A673 (cell line): ENCODE data around the gene NMRAL1. TPM values are rescaled to one million over a fixed set of nuclear protein-coding genes. Genes with fewer than 3 reads are reported as not detected.

ENCODE experiments used
- BruUV-seq: library from RNA; stranded (reverse); fragments of 400-500 nt; replicated peaks from 2 replicates; lab custom pipeline; 2021; lab: Mats Ljungman, UMichigan
- CTCF ChIA-PET: fragments of 300-600 bp; sonication (Branson Sonifier 250); formaldehyde crosslinking; loops from one replicate; lab custom pipeline; 2022; ENCODE audit warnings: antibody characterized with exemption; lab: Charles Lee
- POLR2A ChIA-PET: fragments of 300-600 bp; sonication (Branson Sonifier 250); formaldehyde crosslinking; loops from one replicate; lab custom pipeline; 2022; ENCODE audit warnings: antibody characterized with exemption; ENCODE audit not compliant: low non-redundant PET; lab: Charles Lee
- DNase-seq: peaks from one replicate; pipeline ENCODE4 v3.0.0-alpha.2; 2015; ENCODE audit warnings: low spot score
- H3K27ac ChIP-seq: fragments of 200-600 bp; sonication (generic); 2 replicates; pipeline ENCODE4 v1.5.1; 2016; ENCODE audit warnings: mixed run types, low read depth, mild to moderate bottlenecking, mixed read lengths, antibody characterized with exemption, low read length; ENCODE audit not compliant: poor library complexity, severe bottlenecking
- H3K27me3 ChIP-seq: fragments of 200-600 bp; sonication (generic); replicated peaks from 2 replicates; pipeline ENCODE4 v1.6.1; 2017; ENCODE audit warnings: mixed run types, low read depth, mild to moderate bottlenecking, mixed read lengths, antibody characterized with exemption, low read length; ENCODE audit not compliant: insufficient read depth, poor library complexity
- H3K36me3 ChIP-seq: fragments of 200-600 bp; sonication (generic); 2 replicates; pipeline ENCODE4 v1.6.1; 2016; ENCODE audit warnings: mixed run types, mild to moderate bottlenecking, mixed read lengths, antibody characterized with exemption, low read length; ENCODE audit not compliant: insufficient read depth, poor library complexity, severe bottlenecking
- H3K4me1 ChIP-seq: fragments of 200-600 bp; sonication (generic); 2 replicates; pipeline ENCODE4 v1.6.1; 2017; ENCODE audit warnings: mixed run types, mild to moderate bottlenecking, mixed read lengths, antibody characterized with exemption, low read length; ENCODE audit not compliant: insufficient read depth, poor library complexity, severe bottlenecking
- H3K4me3 ChIP-seq: fragments of 200-600 bp; sonication (generic); 2 replicates; pipeline ENCODE4 v1.5.1; 2016; ENCODE audit warnings: low read depth, mixed run types, mild to moderate bottlenecking, mixed read lengths, low read length; ENCODE audit not compliant: poor library complexity, severe bottlenecking
- H3K9me3 ChIP-seq: fragments of 200-600 bp; sonication (generic); 2 replicates; pipeline ENCODE4 v1.6.1; 2016; ENCODE audit warnings: mixed run types, low read depth, mild to moderate bottlenecking, mixed read lengths, antibody characterized with exemption, low read length; ENCODE audit not compliant: poor library complexity, severe bottlenecking
- EZH2 ChIP-seq: fragments of 200-600 bp; sonication (generic); IDR thresholded peaks from 2 replicates; pipeline ENCODE4 v1.6.1; 2017; ENCODE audit warnings: borderline replicate concordance, low read depth, mild to moderate bottlenecking, mixed read lengths, antibody characterized with exemption, low read length; ENCODE audit not compliant: poor library complexity, severe bottlenecking
- intact Hi-C: fragments of 100-400 bp; cut with micrococcal nuclease; formaldehyde crosslinking; loops from one replicate; pipeline ENCODE4 v1.10.0; 2022; ENCODE audit not compliant: unreplicated experiment
- total RNA-seq: library from RNA; stranded (reverse); gene quantifications from 2 replicates; pipeline ENCODE4 v1.2.3, GENCODE V29; 2021
- TF ChIP-seq, protein P1 (sequence below): fragments of 300-800, 200-600 bp; sonication (generic); conservative IDR thresholded peaks from 2 replicates; pipeline ENCODE4 v1.5.1; 2017; ENCODE audit warnings: low read depth, mild to moderate bottlenecking, antibody characterized with exemption, low read length, moderate library complexity, mixed read lengths

Gene NMRAL1
- total RNA-seq, 1 experiment from 2014 or later: 85.8 TPM

DNA sequence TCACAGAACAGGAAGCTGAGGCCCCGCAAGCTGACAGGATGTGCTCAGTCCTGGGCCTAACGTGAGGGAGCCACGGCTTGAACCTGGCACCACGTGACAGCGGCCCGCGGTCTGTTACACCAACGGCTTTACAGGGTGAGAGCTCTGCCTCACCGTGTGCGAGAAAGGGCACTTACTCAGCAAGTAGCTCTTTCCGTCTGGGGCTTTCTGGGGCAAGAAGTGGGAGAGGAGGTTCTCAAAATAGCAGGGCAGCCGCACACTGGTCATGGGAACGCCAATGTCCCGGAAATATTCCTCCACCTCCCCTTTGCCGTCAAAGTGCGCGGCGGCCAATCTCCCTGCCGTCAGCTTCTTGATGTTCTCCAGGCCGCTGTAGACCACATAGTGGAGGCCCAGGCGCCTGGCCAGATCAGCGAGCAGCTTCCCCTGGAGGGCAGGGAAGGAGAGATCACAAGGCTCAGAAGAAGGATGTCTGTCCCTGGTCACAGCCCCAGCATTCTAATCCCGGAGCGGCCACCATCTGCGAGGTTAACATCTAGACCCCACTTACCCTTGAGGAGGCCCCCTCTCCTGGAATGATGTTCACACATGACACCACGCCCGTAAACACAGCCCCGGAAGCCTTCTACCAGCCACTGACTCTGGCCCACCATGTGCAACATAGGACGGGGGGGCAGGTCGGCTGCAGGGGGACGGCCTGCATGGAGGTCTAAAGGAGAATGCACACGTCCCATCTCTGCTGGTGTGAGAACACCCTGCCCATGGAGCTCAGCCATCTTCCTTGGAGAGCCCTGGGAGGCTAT lies 8.2 kb downstream of the NMRAL1 start:
- TF ChIP-seq EZH2: no peak
- TF ChIP-seq, protein P1, sequence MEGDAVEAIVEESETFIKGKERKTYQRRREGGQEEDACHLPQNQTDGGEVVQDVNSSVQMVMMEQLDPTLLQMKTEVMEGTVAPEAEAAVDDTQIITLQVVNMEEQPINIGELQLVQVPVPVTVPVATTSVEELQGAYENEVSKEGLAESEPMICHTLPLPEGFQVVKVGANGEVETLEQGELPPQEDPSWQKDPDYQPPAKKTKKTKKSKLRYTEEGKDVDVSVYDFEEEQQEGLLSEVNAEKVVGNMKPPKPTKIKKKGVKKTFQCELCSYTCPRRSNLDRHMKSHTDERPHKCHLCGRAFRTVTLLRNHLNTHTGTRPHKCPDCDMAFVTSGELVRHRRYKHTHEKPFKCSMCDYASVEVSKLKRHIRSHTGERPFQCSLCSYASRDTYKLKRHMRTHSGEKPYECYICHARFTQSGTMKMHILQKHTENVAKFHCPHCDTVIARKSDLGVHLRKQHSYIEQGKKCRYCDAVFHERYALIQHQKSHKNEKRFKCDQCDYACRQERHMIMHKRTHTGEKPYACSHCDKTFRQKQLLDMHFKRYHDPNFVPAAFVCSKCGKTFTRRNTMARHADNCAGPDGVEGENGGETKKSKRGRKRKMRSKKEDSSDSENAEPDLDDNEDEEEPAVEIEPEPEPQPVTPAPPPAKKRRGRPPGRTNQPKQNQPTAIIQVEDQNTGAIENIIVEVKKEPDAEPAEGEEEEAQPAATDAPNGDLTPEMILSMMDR: no peak
- no peak for DNase-seq
- POLR2A ChIA-PET: interaction anchor here (0.5 kb wide), 1 partner anchor 8 kb away, joined by 4 read pairs; no protein-coding TSS in a partner anchor
- H3K9me3 ChIP-seq: no peaks in the 10 kb centered on the region
- no TSS peak for BruUV-seq
- no peaks in the 10 kb centered on the region for H3K4me1 ChIP-seq
- intact Hi-C loops: no loop called here
- H3K36me3 ChIP-seq: peaks cover 54% of the 10 kb centered on the region
- no peak overlapping the region for H3K27ac ChIP-seq
- no peak overlapping the region for H3K4me3 ChIP-seq
- CTCF ChIA-PET: no interaction called here
- no peaks in the 10 kb centered on the region for H3K27me3 ChIP-seq

DNA sequence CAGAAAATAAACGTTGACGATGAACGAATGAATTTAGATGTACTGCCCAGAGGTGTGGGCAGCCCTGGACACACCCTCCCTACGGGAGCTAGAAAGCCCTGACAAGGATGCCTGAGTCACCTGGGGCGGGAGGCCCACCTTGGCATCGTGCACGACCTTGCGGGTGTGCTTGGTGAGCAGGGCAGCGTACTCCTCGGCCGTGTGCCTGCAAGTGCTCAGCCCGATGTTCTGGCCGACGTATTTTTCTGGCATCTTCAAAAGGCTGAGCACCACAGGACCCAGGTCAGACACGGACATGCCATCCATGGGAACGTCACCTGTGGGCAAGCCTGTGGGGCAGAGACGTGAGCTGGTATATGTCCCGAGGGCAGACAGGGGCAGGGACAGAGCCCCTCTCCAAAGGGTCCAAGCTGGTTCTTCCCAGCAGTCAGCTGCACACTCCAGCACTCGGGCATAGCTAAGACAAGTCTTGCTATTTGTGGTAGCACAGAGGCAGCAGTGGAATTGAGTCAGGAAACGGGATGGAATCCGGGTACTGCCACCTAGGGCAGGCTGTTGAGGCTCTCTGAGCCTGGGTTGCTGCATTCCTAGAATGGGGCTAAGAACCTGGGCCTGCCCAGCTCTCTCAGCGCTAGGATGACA lies 10.8 kb downstream of the NMRAL1 start:
- no peaks in the 10 kb centered on the region for H3K9me3 ChIP-seq
- H3K4me1 ChIP-seq: no peaks in the 10 kb centered on the region
- no peak overlapping the region for H3K27ac ChIP-seq
- CTCF ChIA-PET: no interaction called here
- no peaks in the 10 kb centered on the region for H3K27me3 ChIP-seq
- TF ChIP-seq, protein P1: no peak
- no peak for TF ChIP-seq EZH2
- POLR2A ChIA-PET: interaction anchor here (0.6 kb wide), 1 partner anchor 12 kb away, joined by 18 read pairs; no protein-coding TSS in a partner anchor
- H3K36me3 ChIP-seq: peaks cover 58% of the 10 kb centered on the region
- no peak for DNase-seq
- H3K4me3 ChIP-seq: no peak overlapping the region
- intact Hi-C loops: no loop called here
- BruUV-seq: no TSS peak

DNA sequence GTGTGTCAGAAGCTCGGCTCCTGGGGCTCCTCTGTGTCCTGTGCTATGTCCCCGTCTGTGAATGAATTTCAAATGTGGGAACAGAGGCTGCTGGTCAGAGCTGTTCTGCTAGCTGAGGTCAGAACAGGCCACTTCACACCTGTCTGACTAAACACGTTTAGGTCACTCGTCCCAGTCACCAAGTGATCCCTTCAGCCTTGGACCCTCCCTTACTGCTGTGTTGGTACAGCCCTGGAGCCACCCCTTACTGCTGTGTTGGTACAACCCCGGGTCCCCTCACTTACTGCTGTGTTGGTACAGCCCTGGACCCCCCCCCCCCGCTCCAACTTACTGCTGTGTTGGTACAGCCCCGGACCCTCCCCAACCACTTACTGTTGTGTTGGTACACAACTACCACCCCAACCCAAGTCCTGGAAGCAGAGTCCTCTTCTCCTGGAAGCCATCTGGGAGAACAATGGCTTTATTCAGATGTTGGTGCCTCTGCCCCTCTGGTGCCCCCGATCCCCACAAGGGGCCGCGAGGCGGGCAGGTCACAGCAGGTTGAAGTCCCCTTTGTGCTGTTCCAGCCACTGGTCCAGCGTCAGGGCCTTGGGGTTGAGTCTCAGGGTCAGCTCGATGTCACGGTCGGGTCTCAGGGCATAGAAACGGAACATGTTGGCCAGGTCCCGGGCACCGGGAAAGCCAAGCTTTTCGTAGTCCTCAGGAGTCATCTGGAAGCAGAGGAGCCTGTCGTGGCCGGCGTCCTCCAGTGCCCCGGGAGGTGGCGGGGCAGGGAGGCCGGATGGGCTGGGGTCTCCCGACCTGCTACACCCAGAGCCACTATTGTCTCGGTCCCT lies 13.0 kb downstream of the NMRAL1 start:
- no peaks in the 10 kb centered on the region for H3K27me3 ChIP-seq
- H3K27ac ChIP-seq: peak overlapping the region; percentile 59
- H3K36me3 ChIP-seq: peaks cover 57% of the 10 kb centered on the region
- H3K4me3 ChIP-seq: no peak overlapping the region
- TF ChIP-seq, protein P1: no peak
- TF ChIP-seq EZH2: no peak
- ChIA-PET POLR2A (no interaction called here), CTCF (no interaction called here)
- no TSS peak for BruUV-seq
- intact Hi-C loops: no loop called here
- no peaks in the 10 kb centered on the region for H3K9me3 ChIP-seq
- H3K4me1 ChIP-seq: no peaks in the 10 kb centered on the region
- DNase-seq: peak; percentile 37
